SK-N-SH (cell line): Measurements from ENCODE around the gene OPCML. TPM values are rescaled to one million over a fixed set of nuclear protein-coding genes. Genes with fewer than 3 reads are reported as not detected.

ENCODE experiments used
- CTCF ChIA-PET: fragments of 300-600, 350-600 bp; formaldehyde crosslinking; extraction: SDS; loops from one replicate; lab custom pipeline; 2021; lab: Yijun Ruan, JAX
- POLR2A ChIA-PET: fragments of 350-600 bp; sonication (Branson Sonifier 250); formaldehyde crosslinking; extraction: SDS; loops from one replicate; lab custom pipeline; 2020; ENCODE audit warnings: antibody characterized with exemption, inconsistent platforms; lab: Yijun Ruan, JAX
- DNase-seq: peaks from one replicate; pipeline ENCODE4 v3.0.0; 2012
- H2AFZ ChIP-seq: fragments of 200-600 bp; sonication (generic); 2 replicates; pipeline ENCODE4 v1.8.1; 2016; ENCODE audit warnings: antibody characterized with exemption, mild to moderate bottlenecking, low read depth
- H3F3A ChIP-seq: fragments of 200-600 bp; sonication (generic); replicated peaks from 2 replicates; pipeline ENCODE3; 2016; ENCODE audit warnings: antibody characterized with exemption, mild to moderate bottlenecking; ENCODE audit not compliant: insufficient read depth
- H3K27ac ChIP-seq, 2 experiments: fragments of 200-500 bp in 1 of 2; fragments of 200-600 bp in 1 of 2; sonication (Bioruptor generic) in 1 of 2; sonication (generic), shearing (Covaris generic) in 1 of 2; 2 replicates each; pipeline versions ENCODE4 v1.5.1 to v1.6.1; 2014 to 2016; ENCODE audit warnings: low read depth in 2 of 2, inconsistent platforms in 1 of 2, low read length in 1 of 2, mild to moderate bottlenecking in 1 of 2, mixed read lengths in 1 of 2
- H3K27me3 ChIP-seq: fragments of 200-600 bp; sonication (generic), shearing (Covaris generic); 2 replicates; pipeline ENCODE4 v1.6.1; 2016; ENCODE audit warnings: mixed run types; ENCODE audit not compliant: insufficient read depth
- H3K36me3 ChIP-seq, 2 experiments: fragments of 200-500 bp in 1 of 2; fragments of 200-600 bp in 1 of 2; sonication (Bioruptor generic) in 1 of 2; sonication (generic) in 1 of 2; replicated peaks in 1 of 2; 2 replicates each; pipeline versions ENCODE3 to v1.5.1; 2014 to 2016; ENCODE audit warnings: low read length in 1 of 2, mild to moderate bottlenecking in 1 of 2; ENCODE audit not compliant: insufficient read depth in 2 of 2, control insufficient read depth in 1 of 2
- H3K4me1 ChIP-seq, 2 experiments: fragments of 200-500 bp in 1 of 2; fragments of 200-600 bp in 1 of 2; sonication (Bioruptor generic) in 1 of 2; sonication (generic), shearing (Covaris generic) in 1 of 2; 2 replicates each; pipeline versions ENCODE4 v1.5.1 to v1.6.1; 2014 to 2016; ENCODE audit warnings: low read depth in 1 of 2, low read length in 1 of 2, mixed run types in 1 of 2; ENCODE audit not compliant: insufficient read depth in 2 of 2, control insufficient read depth in 1 of 2
- H3K4me2 ChIP-seq: fragments of 200-600 bp; sonication (generic), shearing (Covaris generic); 2 replicates; pipeline ENCODE4 v1.6.1; 2017; ENCODE audit warnings: mixed run types
- H3K4me3 ChIP-seq, 2 experiments: fragments of 200-500 bp in 1 of 2; fragments of 200-600 bp in 1 of 2; sonication (Bioruptor generic) in 1 of 2; sonication (generic), shearing (Covaris generic) in 1 of 2; 2 replicates each; pipeline versions ENCODE4 v1.5.1 to v1.8.1; 2014 to 2016; ENCODE audit warnings: low read depth in 2 of 2, inconsistent platforms in 1 of 2, low read length in 1 of 2, mild to moderate bottlenecking in 1 of 2, mixed read lengths in 1 of 2, moderate library complexity in 1 of 2
- H3K79me2 ChIP-seq: fragments of 200-600 bp; sonication (generic); 2 replicates; pipeline ENCODE4 v1.8.1; 2017; ENCODE audit warnings: mild to moderate bottlenecking; ENCODE audit not compliant: insufficient read depth
- H3K9ac ChIP-seq: fragments of 200-600 bp; sonication (generic); 2 replicates; pipeline ENCODE4 v1.6.1; 2017; ENCODE audit warnings: mixed run types
- H3K9me2 ChIP-seq: fragments of 200-600 bp; sonication (generic); 2 replicates; pipeline ENCODE4 v1.6.1; 2017; ENCODE audit warnings: mixed run types
- H3K9me3 ChIP-seq: fragments of 200-600 bp; sonication (generic); 2 replicates; pipeline ENCODE4 v1.6.1; 2017; ENCODE audit warnings: mixed run types, mild to moderate bottlenecking, moderate library complexity
- H4K20me1 ChIP-seq: fragments of 200-600 bp; sonication (generic); 2 replicates; pipeline ENCODE4 v1.6.1; 2017; ENCODE audit warnings: mild to moderate bottlenecking, mixed run types; ENCODE audit not compliant: insufficient read depth
- EZH2phosphoT487 ChIP-seq: fragments of 200-600 bp; sonication (generic); IDR thresholded peaks from 2 replicates; pipeline ENCODE4 v1.6.1; 2017; ENCODE audit warnings: low read depth, mixed run types, mild to moderate bottlenecking, antibody characterized with exemption, moderate library complexity, borderline replicate concordance
- FOSL2 ChIP-seq: IDR thresholded peaks from 2 replicates; pipeline ENCODE4 v1.4.0; 2012; ENCODE audit warnings: low read depth, mild to moderate bottlenecking, moderate library complexity, borderline replicate concordance
- FOXJ3 ChIP-seq: sonication (generic); formaldehyde crosslinking; IDR thresholded peaks from 2 replicates; pipeline ENCODE4 v1.5.1; 2020; ENCODE audit warnings: mild to moderate bottlenecking, missing genetic modification reagents
- JUND ChIP-seq: IDR thresholded peaks from 2 replicates; pipeline ENCODE4 v1.4.0; 2012
- POLR2AphosphoS5 ChIP-seq: IDR thresholded peaks from 2 replicates; pipeline ENCODE4 v1.6.1; 2012; ENCODE audit warnings: low read depth, low read length
- RAD21 ChIP-seq: IDR thresholded peaks from 2 replicates; pipeline ENCODE4 v1.6.1; 2012; ENCODE audit warnings: mild to moderate bottlenecking, low read length
- RCOR1 ChIP-seq: fragments of 150-350 bp; IDR thresholded peaks from 2 replicates; pipeline ENCODE4 v1.6.1; 2017; ENCODE audit warnings: antibody characterized with exemption, low read length
- RXRA ChIP-seq: IDR thresholded peaks from 2 replicates; pipeline ENCODE4 v1.4.0; 2012; ENCODE audit warnings: low read depth, mild to moderate bottlenecking, borderline replicate concordance
- TAF1 ChIP-seq: IDR thresholded peaks from 2 replicates; pipeline ENCODE4 v1.6.1; 2012; ENCODE audit warnings: low read depth, mild to moderate bottlenecking, low read length, moderate library complexity, borderline replicate concordance
- TCF12 ChIP-seq: IDR thresholded peaks from 2 replicates; pipeline ENCODE4 v1.4.0; 2012
- WGBS: methylation state at CpG from one replicate; pipeline ENCODE4 v1.1.6; 2017; ENCODE audit warnings: low lambda C conversion rate; 5-methylcytosine and 5-hydroxymethylcytosine counted together
- polyA plus RNA-seq, 3 experiments: library from polyadenylated mRNA; depleted of rRNA; stranded (reverse); fragments of >200 nt; gene quantifications; 2 replicates each; pipeline ENCODE4 v1.2.3, GENCODE V29; 2012
- TF ChIP-seq, protein P1 (sequence below): fragments of 200-600 bp; sonication (generic); IDR thresholded peaks from 2 replicates; pipeline ENCODE4 v1.6.1; 2017; ENCODE audit warnings: antibody characterized with exemption, mild to moderate bottlenecking, moderate library complexity
- TF ChIP-seq, protein P2 (sequence below): IDR thresholded peaks from 2 replicates; pipeline ENCODE4 v1.6.1; 2012; ENCODE audit warnings: mild to moderate bottlenecking, low read depth, low read length, moderate library complexity
- TF ChIP-seq, protein P3 (sequence below): IDR thresholded peaks from 2 replicates; pipeline ENCODE4 v1.4.0; 2012; ENCODE audit warnings: low read depth, borderline replicate concordance
- TF ChIP-seq, protein P4 (sequence below): IDR thresholded peaks from 2 replicates; pipeline ENCODE4 v1.4.0; 2012; ENCODE audit warnings: low read depth, borderline replicate concordance

OPCML gene
- polyA plus RNA-seq, 1 of the 3 experiments (the other 2 are of a cell fraction), result not detected

DNA sequence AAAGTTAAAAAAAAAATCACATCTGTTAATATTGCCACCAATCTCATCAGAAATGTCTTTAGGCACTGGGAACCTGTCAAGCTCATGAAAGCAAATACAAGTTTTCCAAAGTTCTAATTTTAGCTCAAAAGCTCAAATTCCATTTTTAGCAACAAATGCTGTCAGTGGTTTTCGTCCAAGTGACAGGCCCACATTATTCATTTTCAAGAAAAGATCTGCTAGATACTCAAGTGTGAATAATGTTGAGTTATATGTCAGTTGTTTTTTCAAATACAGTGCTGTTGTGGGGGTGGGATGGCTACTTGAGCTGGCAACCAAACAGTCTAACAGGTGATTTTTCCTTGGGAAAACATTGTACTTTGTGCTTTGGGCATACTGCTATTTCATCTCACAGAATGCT lies 1072.6 kb downstream of the OPCML start:
- Histone ChIP-seq H3K27ac (no peak overlapping the region), H3K79me2 (no peaks in the 10 kb centered on the region), H3K27me3 (no peaks in the 10 kb centered on the region), H3K9me3 (no peaks in the 10 kb centered on the region; the same call in 1 of the 2 replicates), H3K9me2 (no peaks in the 10 kb centered on the region), H3K9ac (no peak overlapping the region), H2AFZ (no peak overlapping the region), H3K4me2 (no peak overlapping the region), H3K4me1 (no peaks in the 10 kb centered on the region), H3K4me3 (no peak overlapping the region), H3F3A (no peaks in the 10 kb centered on the region), H4K20me1 (no peaks in the 10 kb centered on the region), H3K36me3 (no peaks in the 10 kb centered on the region)
- DNase-seq, result no peak
- WGBS, result 3% methylated on average over 1 of the region's 1 CpG
- TF ChIP-seq FOSL2 (no peak), FOXJ3 (CRISPR knock-in tag) (no peak)
- TF ChIP-seq, protein P1, sequence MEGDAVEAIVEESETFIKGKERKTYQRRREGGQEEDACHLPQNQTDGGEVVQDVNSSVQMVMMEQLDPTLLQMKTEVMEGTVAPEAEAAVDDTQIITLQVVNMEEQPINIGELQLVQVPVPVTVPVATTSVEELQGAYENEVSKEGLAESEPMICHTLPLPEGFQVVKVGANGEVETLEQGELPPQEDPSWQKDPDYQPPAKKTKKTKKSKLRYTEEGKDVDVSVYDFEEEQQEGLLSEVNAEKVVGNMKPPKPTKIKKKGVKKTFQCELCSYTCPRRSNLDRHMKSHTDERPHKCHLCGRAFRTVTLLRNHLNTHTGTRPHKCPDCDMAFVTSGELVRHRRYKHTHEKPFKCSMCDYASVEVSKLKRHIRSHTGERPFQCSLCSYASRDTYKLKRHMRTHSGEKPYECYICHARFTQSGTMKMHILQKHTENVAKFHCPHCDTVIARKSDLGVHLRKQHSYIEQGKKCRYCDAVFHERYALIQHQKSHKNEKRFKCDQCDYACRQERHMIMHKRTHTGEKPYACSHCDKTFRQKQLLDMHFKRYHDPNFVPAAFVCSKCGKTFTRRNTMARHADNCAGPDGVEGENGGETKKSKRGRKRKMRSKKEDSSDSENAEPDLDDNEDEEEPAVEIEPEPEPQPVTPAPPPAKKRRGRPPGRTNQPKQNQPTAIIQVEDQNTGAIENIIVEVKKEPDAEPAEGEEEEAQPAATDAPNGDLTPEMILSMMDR, result no peak
- ChIA-PET POLR2A (no interaction called here), CTCF (interaction anchor here (1.2 kb wide), 2 partner anchors 9 to 148 kb away, joined by 3 read pairs; no protein-coding TSS in a partner anchor)

DNA sequence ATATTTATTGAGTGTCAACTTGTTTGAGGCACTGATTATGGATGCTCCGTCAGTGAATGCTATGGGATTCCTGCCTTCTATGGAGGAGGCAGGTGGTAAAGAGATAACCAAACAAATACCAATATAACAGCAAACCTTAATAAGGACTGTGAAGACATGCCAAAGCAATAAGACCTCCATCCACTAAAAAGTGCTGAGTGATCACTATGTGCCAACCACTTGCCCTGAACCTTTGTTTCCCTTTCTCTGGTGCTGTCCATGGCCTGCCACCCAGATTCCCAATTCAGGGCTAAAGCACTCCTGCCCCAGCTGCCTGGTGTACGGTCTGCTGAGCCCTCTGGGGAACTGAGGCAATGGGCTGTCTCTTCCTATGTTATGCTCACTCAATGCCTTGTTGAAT lies 1074.9 kb downstream of the OPCML start:
- H3K4me3 ChIP-seq, result no peak overlapping the region
- CTCF ChIA-PET, result interaction anchor here (1.0 kb wide), 1 partner anchor 11 kb away, joined by 3 read pairs; no protein-coding TSS in a partner anchor
- TF ChIP-seq RCOR1, result no peak
- no peak for TF ChIP-seq JUND
- no peak for TF ChIP-seq POLR2AphosphoS5
- TF ChIP-seq RXRA, result no peak
- TF ChIP-seq TAF1, result no peak
- TF ChIP-seq, protein P2, sequence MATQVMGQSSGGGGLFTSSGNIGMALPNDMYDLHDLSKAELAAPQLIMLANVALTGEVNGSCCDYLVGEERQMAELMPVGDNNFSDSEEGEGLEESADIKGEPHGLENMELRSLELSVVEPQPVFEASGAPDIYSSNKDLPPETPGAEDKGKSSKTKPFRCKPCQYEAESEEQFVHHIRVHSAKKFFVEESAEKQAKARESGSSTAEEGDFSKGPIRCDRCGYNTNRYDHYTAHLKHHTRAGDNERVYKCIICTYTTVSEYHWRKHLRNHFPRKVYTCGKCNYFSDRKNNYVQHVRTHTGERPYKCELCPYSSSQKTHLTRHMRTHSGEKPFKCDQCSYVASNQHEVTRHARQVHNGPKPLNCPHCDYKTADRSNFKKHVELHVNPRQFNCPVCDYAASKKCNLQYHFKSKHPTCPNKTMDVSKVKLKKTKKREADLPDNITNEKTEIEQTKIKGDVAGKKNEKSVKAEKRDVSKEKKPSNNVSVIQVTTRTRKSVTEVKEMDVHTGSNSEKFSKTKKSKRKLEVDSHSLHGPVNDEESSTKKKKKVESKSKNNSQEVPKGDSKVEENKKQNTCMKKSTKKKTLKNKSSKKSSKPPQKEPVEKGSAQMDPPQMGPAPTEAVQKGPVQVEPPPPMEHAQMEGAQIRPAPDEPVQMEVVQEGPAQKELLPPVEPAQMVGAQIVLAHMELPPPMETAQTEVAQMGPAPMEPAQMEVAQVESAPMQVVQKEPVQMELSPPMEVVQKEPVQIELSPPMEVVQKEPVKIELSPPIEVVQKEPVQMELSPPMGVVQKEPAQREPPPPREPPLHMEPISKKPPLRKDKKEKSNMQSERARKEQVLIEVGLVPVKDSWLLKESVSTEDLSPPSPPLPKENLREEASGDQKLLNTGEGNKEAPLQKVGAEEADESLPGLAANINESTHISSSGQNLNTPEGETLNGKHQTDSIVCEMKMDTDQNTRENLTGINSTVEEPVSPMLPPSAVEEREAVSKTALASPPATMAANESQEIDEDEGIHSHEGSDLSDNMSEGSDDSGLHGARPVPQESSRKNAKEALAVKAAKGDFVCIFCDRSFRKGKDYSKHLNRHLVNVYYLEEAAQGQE, result no peak
- TF ChIP-seq, protein P3, sequence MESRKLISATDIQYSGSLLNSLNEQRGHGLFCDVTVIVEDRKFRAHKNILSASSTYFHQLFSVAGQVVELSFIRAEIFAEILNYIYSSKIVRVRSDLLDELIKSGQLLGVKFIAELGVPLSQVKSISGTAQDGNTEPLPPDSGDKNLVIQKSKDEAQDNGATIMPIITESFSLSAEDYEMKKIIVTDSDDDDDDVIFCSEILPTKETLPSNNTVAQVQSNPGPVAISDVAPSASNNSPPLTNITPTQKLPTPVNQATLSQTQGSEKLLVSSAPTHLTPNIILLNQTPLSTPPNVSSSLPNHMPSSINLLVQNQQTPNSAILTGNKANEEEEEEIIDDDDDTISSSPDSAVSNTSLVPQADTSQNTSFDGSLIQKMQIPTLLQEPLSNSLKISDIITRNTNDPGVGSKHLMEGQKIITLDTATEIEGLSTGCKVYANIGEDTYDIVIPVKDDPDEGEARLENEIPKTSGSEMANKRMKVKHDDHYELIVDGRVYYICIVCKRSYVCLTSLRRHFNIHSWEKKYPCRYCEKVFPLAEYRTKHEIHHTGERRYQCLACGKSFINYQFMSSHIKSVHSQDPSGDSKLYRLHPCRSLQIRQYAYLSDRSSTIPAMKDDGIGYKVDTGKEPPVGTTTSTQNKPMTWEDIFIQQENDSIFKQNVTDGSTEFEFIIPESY, result no peak
- no peak for TF ChIP-seq RAD21
- TF ChIP-seq, protein P1, result no peak
- no peak for TF ChIP-seq EZH2phosphoT487
- TF ChIP-seq TCF12, result no peak
- TF ChIP-seq FOSL2, result no peak
- TF ChIP-seq, protein P4, sequence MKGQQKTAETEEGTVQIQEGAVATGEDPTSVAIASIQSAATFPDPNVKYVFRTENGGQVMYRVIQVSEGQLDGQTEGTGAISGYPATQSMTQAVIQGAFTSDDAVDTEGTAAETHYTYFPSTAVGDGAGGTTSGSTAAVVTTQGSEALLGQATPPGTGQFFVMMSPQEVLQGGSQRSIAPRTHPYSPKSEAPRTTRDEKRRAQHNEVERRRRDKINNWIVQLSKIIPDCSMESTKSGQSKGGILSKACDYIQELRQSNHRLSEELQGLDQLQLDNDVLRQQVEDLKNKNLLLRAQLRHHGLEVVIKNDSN, result no peak
- TF ChIP-seq, all 33 proteins: peak for 0
- Histone ChIP-seq H3K4me1 (no peaks in the 10 kb centered on the region), H4K20me1 (no peaks in the 10 kb centered on the region), H3K9me2 (no peaks in the 10 kb centered on the region), H3K79me2 (no peaks in the 10 kb centered on the region), H3K4me2 (no peak overlapping the region), H2AFZ (no peak overlapping the region), H3K9me3 (no peaks in the 10 kb centered on the region; the same call in 1 of the 2 replicates), H3F3A (no peaks in the 10 kb centered on the region), H3K9ac (no peak overlapping the region), H3K36me3 (no peaks in the 10 kb centered on the region), H3K27ac (no peak overlapping the region), H3K27me3 (no peaks in the 10 kb centered on the region)
- DNase-seq, result no peak
- POLR2A ChIA-PET, result no interaction called here
- 25% methylated on average over 2 of the region's 2 CpGs for WGBS
